ENCODE data around the gene LRRK1.

Gene LRRK1

GRCh38 chr15:100932676-100933348 is 13.7 kb downstream of the LRRK1 start:
- no peak for DNase-seq (ENCODE audit: low read depth in 3 of 3)

GRCh38 chr15:100934166-100934565 is 15.0 kb downstream of the LRRK1 start:
- no peak for DNase-seq (ENCODE audit: low read depth in 3 of 3)

- DNase-seq (ENCODE audit: low read depth in 3 of 3) = no peak
Measured at GRCh38 chr15:100934726-100935125, 15.6 kb downstream of the LRRK1 start.

- DNase-seq (ENCODE audit: low read depth in 3 of 3) = no peak
Measured at GRCh38 chr15:100937171-100937570, 18.0 kb downstream of the LRRK1 start.

- DNase-seq (ENCODE audit: low read depth in 3 of 3) = no peak
Measured at GRCh38 chr15:100939791-100940190, 20.6 kb downstream of the LRRK1 start.

GRCh38 chr15:100940767-100941379 is 21.7 kb downstream of the LRRK1 start:
- no peak for DNase-seq (ENCODE audit: low read depth in 3 of 3)

GRCh38 chr15:100941536-100941935 is 22.4 kb downstream of the LRRK1 start:
- no peak for DNase-seq (ENCODE audit: low read depth in 3 of 3)

- no peak for DNase-seq (ENCODE audit: low read depth in 3 of 3)
Measured at GRCh38 chr15:100942656-100943425, 23.7 kb downstream of the LRRK1 start.

GRCh38 chr15:100944244-100944895 is 25.2 kb downstream of the LRRK1 start:
- no peak for DNase-seq (ENCODE audit: low read depth in 3 of 3)

- DNase-seq (ENCODE audit: low read depth in 3 of 3) = no peak
Measured at GRCh38 chr15:100944986-100945385, 25.8 kb downstream of the LRRK1 start.

GRCh38 chr15:100947760-100948429 is 28.7 kb downstream of the LRRK1 start:
- no peak for DNase-seq (ENCODE audit: low read depth in 3 of 3)

GRCh38 chr15:100948430-100948762 is 29.2 kb downstream of the LRRK1 start:
- DNase-seq (ENCODE audit: low read depth in 3 of 3) = no peak

- no peak for DNase-seq (ENCODE audit: low read depth in 3 of 3)
Measured at GRCh38 chr15:100949691-100950090, 30.5 kb downstream of the LRRK1 start.

GRCh38 chr15:100951965-100952364 is 32.8 kb downstream of the LRRK1 start:
- no peak for DNase-seq (ENCODE audit: low read depth in 3 of 3)

GRCh38 chr15:100952566-100952965 is 33.4 kb downstream of the LRRK1 start:
- DNase-seq (ENCODE audit: low read depth in 3 of 3) = no peak

GRCh38 chr15:100958326-100959065 is 39.3 kb downstream of the LRRK1 start:
- no peak for DNase-seq (ENCODE audit: low read depth in 3 of 3)

GRCh38 chr15:100959066-100960050 is 40.2 kb downstream of the LRRK1 start:
- no peak for DNase-seq (ENCODE audit: low read depth in 3 of 3)

GRCh38 chr15:100966997-100967396 is 47.8 kb downstream of the LRRK1 start:
- DNase-seq (ENCODE audit: low read depth in 3 of 3) = no peak

- DNase-seq (ENCODE audit: low read depth in 3 of 3) = no peak
Measured at GRCh38 chr15:100968050-100968966, 49.2 kb downstream of the LRRK1 start.
